Fibroblast of pulmonary artery (primary cell): ENCODE results near the gene ATP2A2.

Experiments
- DNase-seq: peaks from one replicate; pipeline ENCODE4 v3.0.0-alpha.2; 2010; ENCODE audit warnings: low read depth
- H3K4me3 ChIP-seq: replicated peaks from 2 replicates; pipeline ENCODE4 v1.5.1; 2011; ENCODE audit warnings: low read depth, mild to moderate bottlenecking, control low read depth, low read length, moderate library complexity
- TF ChIP-seq, protein P1 (sequence below): IDR thresholded peaks from 2 replicates; pipeline ENCODE4 v1.5.1; 2011; ENCODE audit warnings: mild to moderate bottlenecking, control low read depth, low read length, inconsistent platforms; ENCODE audit errors: missing control alignments

ATP2A2 gene

GRCh38 chr12:110365489-110366320 is 84.7 kb downstream of the ATP2A2 start:
- TF ChIP-seq, protein P1, sequence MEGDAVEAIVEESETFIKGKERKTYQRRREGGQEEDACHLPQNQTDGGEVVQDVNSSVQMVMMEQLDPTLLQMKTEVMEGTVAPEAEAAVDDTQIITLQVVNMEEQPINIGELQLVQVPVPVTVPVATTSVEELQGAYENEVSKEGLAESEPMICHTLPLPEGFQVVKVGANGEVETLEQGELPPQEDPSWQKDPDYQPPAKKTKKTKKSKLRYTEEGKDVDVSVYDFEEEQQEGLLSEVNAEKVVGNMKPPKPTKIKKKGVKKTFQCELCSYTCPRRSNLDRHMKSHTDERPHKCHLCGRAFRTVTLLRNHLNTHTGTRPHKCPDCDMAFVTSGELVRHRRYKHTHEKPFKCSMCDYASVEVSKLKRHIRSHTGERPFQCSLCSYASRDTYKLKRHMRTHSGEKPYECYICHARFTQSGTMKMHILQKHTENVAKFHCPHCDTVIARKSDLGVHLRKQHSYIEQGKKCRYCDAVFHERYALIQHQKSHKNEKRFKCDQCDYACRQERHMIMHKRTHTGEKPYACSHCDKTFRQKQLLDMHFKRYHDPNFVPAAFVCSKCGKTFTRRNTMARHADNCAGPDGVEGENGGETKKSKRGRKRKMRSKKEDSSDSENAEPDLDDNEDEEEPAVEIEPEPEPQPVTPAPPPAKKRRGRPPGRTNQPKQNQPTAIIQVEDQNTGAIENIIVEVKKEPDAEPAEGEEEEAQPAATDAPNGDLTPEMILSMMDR = no peak
- DNase-seq = no peak
- no peak overlapping the region for H3K4me3 ChIP-seq

DNA sequence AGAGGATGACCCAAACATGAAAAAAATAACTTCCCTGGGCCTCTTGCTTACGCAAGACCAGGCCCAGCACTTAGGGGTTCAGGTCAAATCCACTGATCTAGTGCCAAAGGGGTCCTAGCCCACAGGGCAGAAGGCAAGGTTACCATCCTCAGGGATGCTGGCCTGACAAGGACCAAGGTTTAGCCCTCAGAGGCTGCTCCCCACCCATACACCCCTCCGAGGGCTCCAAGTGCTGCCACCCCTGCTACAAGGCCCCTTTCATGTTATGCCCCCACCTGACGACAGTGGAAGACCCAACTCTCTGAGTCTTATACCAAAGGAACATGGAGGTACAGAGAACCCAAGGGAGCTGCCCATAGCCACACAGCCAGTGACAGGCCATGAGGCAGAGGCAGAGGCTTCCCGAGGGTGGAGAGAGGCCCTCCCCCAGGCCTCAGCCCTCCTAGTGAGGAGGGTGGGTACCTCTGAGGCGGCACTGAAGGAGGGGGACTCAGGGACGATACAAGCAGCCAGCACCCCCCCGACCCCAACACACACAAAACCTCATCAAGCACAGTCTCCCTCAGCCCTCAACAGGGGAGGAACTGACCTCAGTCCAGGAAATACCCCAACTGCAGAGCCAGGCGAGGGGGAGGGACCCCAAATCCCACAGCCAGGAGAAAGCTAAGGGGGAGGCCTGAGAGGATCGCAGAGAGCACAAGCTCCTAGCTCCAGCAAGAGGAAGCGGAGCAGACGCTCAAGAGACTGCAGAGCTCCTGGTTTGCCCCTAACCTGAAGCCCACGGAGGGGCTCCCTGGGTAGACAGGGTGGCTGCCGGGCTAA is 85.5 kb downstream of the ATP2A2 start:
- no peak overlapping the region for H3K4me3 ChIP-seq
- TF ChIP-seq, protein P1 = no peak
- no peak for DNase-seq

- DNase-seq = peak; percentile 18
- H3K4me3 ChIP-seq = no peak overlapping the region
Measured at GRCh38 chr12:110367181-110367864, 86.3 kb downstream of the ATP2A2 start.

GRCh38 chr12:110369992-110370391 is 88.9 kb downstream of the ATP2A2 start:
- H3K4me3 ChIP-seq = no peak overlapping the region
- TF ChIP-seq, protein P1 = no peak
- DNase-seq = no peak

More at GRCh38 chr12:110367181-110367864, 86.3 kb downstream of the ATP2A2 start:
- TF ChIP-seq, protein P1 = no peak

GRCh38 chr12:110370732-110371231 is 89.7 kb downstream of the ATP2A2 start:
- TF ChIP-seq, protein P1 = no peak
- H3K4me3 ChIP-seq = no peak overlapping the region
- DNase-seq = no peak

DNA sequence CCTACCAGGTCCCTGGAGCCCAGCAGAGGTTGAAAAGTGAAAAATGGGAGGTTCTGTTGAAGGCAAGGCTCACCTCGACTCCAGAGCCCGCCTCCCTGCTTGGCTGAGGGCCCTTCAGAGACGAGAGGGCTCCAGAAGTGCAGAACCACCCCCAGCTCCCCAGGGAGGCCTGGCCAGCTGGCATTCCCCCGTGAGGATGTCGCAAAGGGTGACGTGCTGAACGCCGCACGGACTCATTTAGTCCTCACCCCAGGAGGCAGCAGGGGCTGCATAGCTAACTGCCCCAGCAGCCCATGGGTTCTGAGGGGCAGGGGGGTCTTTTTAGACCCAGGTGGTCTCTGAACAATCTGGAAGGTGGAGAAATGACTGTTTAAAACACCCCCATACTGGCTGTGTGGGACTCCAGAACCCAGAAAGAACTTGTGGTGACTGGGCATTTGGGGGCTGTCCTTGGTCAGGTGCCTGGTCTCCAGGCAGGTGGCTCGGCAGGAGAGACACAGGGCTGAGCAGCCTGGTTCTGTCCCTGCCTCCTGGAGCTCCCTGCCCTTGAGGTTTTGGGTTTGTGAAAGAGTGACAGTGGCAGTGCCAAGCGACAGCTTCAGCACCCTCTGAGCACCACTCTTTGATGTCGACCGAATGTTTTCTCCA is 90.5 kb downstream of the ATP2A2 start:
- TF ChIP-seq, protein P1 = no peak
- no peak for DNase-seq

More for the DNA sequence above, 90.5 kb downstream of the ATP2A2 start:
- H3K4me3 ChIP-seq = no peak overlapping the region
